Ectodermal cell (in vitro differentiated cells): ENCODE data around the gene RWDD3.

Source experiments
- H3K27ac ChIP-seq: 2 replicates; pipeline ENCODE4 v1.7.0; 2013; ENCODE audit warnings: mild to moderate bottlenecking, low read depth, low read length; ENCODE audit not compliant: insufficient read depth, poor library complexity, severe bottlenecking
- H3K27me3 ChIP-seq: 2 replicates; pipeline ENCODE4 v1.7.0; 2013; ENCODE audit warnings: mild to moderate bottlenecking, low read length; ENCODE audit not compliant: insufficient read depth, control insufficient read depth, poor library complexity, severe bottlenecking
- H3K36me3 ChIP-seq: one replicate; pipeline ENCODE4 v1.7.0; 2013; ENCODE audit warnings: low read length; ENCODE audit not compliant: control insufficient read depth, insufficient read depth
- H3K4me1 ChIP-seq: one replicate; pipeline ENCODE4 v1.7.0; 2013; ENCODE audit warnings: low read length; ENCODE audit not compliant: control insufficient read depth, insufficient read depth
- H3K4me3 ChIP-seq: 2 replicates; pipeline ENCODE4 v1.7.0; 2013; ENCODE audit warnings: low read depth, low read length, control low read depth; ENCODE audit not compliant: insufficient read depth
- H3K9me3 ChIP-seq: 2 replicates; pipeline ENCODE4 v1.7.0; 2013; ENCODE audit warnings: mild to moderate bottlenecking, low read length, moderate library complexity; ENCODE audit not compliant: control insufficient read depth
- WGBS, 2 experiments: methylation state at CpG; one replicate each; pipeline ENCODE4 v1.1.7; 2013; ENCODE audit warnings: missing lambda C conversion rate in 2 of 2; 5-methylcytosine and 5-hydroxymethylcytosine counted together

The RWDD3 gene

DNA sequence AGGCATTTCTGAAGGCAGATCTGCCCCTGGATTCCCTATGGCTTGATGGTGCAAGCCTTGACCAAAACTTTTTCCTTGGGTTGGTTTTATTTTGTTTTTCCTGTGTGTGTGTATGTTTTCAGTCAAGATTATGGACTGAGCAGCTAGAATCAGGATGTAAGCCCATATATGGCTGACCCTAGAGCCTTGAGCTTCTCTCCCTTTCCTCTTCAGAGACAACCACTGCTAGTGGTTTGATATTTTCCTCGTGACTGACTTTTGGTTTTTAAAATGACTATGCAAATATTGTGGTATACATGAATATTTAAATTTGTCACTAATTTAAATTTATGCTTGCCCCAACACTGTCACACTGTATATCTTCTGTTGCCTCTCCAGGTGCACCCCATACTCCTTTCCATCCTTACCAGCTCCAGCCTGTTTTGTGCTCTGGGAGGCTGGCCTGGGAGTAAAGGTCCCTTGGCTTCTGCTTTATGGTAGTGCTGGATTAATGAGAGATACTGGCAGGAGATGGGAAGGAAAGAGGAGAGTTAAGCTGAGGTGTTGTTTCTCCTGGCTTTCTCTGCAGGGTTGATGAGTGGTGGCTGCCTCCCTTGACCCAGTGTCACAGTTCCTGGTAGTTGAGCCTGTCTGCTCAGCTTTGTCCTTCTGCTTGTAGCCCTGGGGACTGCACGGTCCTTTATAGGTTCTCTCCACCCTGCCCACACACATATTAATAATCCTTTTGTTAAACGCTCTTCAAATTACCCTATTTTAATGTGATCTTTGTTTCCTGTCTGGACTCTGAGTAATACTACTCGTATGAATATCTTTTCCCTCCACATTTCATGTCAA is 44.4 kb downstream of the RWDD3 start:
- H3K27me3 ChIP-seq, result no peaks in the 10 kb centered on the region
- no peaks in the 10 kb centered on the region for H3K36me3 ChIP-seq
- no peaks in the 10 kb centered on the region for H3K9me3 ChIP-seq
- no peaks in the 10 kb centered on the region for H3K4me1 ChIP-seq
- H3K4me3 ChIP-seq, result no peak overlapping the region
- H3K27ac ChIP-seq, result no peak overlapping the region
- 90 to 93% methylated on average over 3 of the region's 4 CpGs for WGBS, 2 experiments

- Histone ChIP-seq H3K4me1 (no peaks in the 10 kb centered on the region), H3K9me3 (no peaks in the 10 kb centered on the region), H3K27ac (no peak overlapping the region), H3K27me3 (no peaks in the 10 kb centered on the region), H3K36me3 (no peaks in the 10 kb centered on the region), H3K4me3 (no peak overlapping the region)
- WGBS, 2 experiments, result 90 to 91% methylated on average over 2 of the region's 3 CpGs
These were observed 47.9 kb downstream of the RWDD3 start for GRCh38 chr1:95281781-95282517.

DNA sequence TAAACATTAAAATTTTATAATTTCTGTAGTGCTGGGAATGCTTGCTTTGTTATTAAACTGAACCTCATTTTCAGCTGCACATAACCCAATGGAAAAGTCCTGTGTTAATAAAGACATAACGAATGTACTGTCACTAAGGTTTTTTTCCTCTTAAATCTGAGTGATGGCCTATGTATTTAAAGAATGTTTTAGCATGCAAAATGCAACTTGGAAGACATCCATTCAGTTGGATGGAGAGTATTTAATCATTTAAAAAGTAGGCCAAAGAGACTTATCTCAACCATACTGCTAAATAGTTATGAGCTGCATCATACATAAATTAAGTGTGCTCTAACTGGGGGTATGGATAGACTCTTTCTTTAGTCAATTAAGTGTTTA is 48.5 kb downstream of the RWDD3 start:
- no peaks in the 10 kb centered on the region for H3K36me3 ChIP-seq
- H3K4me3 ChIP-seq, result no peak overlapping the region
- H3K4me1 ChIP-seq, result no peaks in the 10 kb centered on the region
- H3K9me3 ChIP-seq, result no peaks in the 10 kb centered on the region
- H3K27ac ChIP-seq, result no peak overlapping the region
- 84 to 88% methylated on average over 1 of the region's 1 CpG for WGBS, 2 experiments
- no peaks in the 10 kb centered on the region for H3K27me3 ChIP-seq

DNA sequence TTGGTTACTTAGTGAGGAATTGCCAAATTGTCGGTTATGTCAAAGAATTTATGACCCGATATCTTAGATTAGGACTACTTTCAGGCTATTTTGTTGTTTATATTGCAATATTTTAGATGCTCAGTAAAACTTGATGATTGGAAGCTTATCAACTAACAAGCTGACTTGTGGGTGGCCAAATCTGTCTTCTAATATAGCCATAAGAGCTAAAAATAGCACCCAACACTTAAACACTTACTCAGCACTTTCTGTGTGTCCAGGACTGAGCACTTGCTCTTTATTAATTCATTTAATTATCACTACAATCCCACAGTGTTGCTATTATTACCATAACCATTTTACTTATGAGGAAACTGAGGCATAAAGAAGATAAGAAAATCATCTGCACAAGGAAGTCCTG is 50.4 kb downstream of the RWDD3 start:
- Histone ChIP-seq H3K9me3 (no peaks in the 10 kb centered on the region), H3K4me3 (no peak overlapping the region), H3K27ac (no peak overlapping the region), H3K27me3 (no peaks in the 10 kb centered on the region), H3K4me1 (no peaks in the 10 kb centered on the region), H3K36me3 (no peaks in the 10 kb centered on the region)
- WGBS, 2 experiments, result 93 to 95% methylated on average over 2 of the region's 2 CpGs

- WGBS, 2 experiments, result 63 to 66% methylated on average over 5 of the region's 5 CpGs
- Histone ChIP-seq H3K4me1 (no peaks in the 10 kb centered on the region), H3K9me3 (no peaks in the 10 kb centered on the region), H3K36me3 (no peaks in the 10 kb centered on the region), H3K4me3 (no peak overlapping the region), H3K27ac (no peak overlapping the region), H3K27me3 (no peaks in the 10 kb centered on the region)
These were observed 52.5 kb downstream of the RWDD3 start for GRCh38 chr1:95286479-95286878.

DNA sequence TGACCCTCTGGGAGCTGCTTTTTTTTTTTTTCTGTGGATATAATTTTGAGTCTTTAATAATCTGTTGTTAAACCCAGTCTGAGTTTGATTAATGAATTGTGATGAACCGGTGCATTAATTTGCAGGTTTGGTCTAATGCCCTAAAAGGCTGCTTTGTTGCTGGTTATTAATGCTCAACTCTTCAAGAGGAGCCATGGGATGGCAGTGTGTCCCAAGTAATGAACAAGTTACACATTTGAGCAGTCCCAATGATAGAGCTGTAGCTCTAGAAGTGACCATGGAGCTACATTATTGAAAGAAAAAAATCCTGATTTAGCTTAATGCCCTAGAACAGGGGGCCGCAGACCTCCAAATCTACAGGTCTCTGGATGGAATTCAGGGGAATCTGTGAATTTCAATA is 53.1 kb downstream of the RWDD3 start:
- no peak overlapping the region for H3K4me3 ChIP-seq
- whole genome bisulfite sequencing, 2 experiments, result 96 to 98% methylated on average over 2 of the region's 2 CpGs
- H3K9me3 ChIP-seq, result no peaks in the 10 kb centered on the region
- no peaks in the 10 kb centered on the region for H3K27me3 ChIP-seq
- no peaks in the 10 kb centered on the region for H3K4me1 ChIP-seq
- H3K36me3 ChIP-seq, result no peaks in the 10 kb centered on the region
- no peak overlapping the region for H3K27ac ChIP-seq

DNA sequence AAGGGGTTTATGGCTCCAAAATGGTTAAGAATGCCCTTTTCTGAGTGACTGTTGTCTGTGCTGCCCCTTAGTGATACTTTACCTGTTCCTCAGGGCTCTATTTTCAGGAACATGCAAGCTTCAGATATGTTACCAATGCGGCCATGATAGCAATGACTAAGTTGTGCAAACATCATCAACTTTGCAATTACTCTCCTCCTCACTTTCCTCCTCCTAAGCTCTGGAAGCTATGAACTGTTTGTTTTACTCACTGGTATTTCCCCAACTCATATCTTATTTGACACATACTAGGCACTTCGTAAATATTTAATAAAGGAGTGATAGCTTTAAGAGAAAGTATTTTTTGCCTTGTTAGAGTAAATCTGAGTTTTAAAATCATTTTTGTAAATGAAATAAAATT is 53.8 kb downstream of the RWDD3 start:
- no peak overlapping the region for H3K4me3 ChIP-seq
- H3K4me1 ChIP-seq, result no peaks in the 10 kb centered on the region
- H3K9me3 ChIP-seq, result no peaks in the 10 kb centered on the region
- no peaks in the 10 kb centered on the region for H3K27me3 ChIP-seq
- no peaks in the 10 kb centered on the region for H3K36me3 ChIP-seq
- H3K27ac ChIP-seq, result no peak overlapping the region
- 92 to 96% methylated on average over 1 of the region's 2 CpGs for WGBS, 2 experiments
